SH-SY5Y (cell line): Measurements from ENCODE around the gene HEBP2.

Experiments used
- GATA2 ChIP-seq: IDR thresholded peaks from 2 replicates; pipeline ENCODE4 v1.6.1; 2011; ENCODE audit warnings: mild to moderate bottlenecking, low read depth, low read length
- GATA3 ChIP-seq: IDR thresholded peaks from 2 replicates; pipeline ENCODE4 v1.6.1; 2011; ENCODE audit warnings: low read depth, mild to moderate bottlenecking, low read length, moderate library complexity

DNA sequence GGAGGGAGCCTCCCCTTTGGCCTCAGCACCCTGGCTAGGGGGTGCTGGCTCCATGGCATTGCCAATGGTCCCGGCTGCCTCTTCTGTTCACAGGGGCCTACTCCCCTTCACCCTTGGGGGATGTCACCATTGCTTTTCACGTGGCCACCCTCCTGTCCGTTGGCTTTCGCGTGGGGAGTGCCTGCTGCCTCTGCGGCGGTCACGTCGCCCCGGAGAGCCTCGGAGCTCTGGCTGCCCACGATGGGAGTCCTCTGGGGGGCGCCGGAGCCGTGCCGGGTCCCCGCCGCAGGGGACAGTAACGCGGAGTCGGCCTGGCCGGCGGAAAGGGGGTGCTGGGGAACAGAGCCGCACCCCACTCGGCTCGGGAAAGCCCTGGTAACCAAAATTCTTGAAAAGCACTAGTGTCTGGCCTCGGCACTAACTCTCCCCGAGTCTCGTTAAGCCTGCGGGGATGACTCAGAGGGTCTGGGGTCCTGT is 661 bp upstream of the HEBP2 start:
- TF ChIP-seq GATA2 (no peak), GATA3 (no peak)
